Neuronal stem cell (in vitro differentiated cells): ENCODE results near the gene DHRS1.

Experiments
- DNase-seq: peaks from one replicate; pipeline ENCODE4 v3.0.0-alpha.2; 2013; ENCODE audit warnings: low spot score
- H2AFZ ChIP-seq: one replicate; pipeline ENCODE4 v1.6.1; 2013; ENCODE audit warnings: mild to moderate bottlenecking, low read length, inconsistent platforms
- H2AK5ac ChIP-seq: 2 replicates; pipeline ENCODE4 v1.6.1; 2013; ENCODE audit warnings: low read depth, mild to moderate bottlenecking, inconsistent platforms, low read length, moderate library complexity, mixed read lengths
- H2BK120ac ChIP-seq: 2 replicates; pipeline ENCODE4 v1.6.1; 2013; ENCODE audit warnings: low read depth, mild to moderate bottlenecking, inconsistent platforms, low read length, moderate library complexity, mixed read lengths
- H2BK12ac ChIP-seq: one replicate; pipeline ENCODE4 v1.6.1; 2013; ENCODE audit warnings: low read length, inconsistent platforms
- H2BK15ac ChIP-seq: 2 replicates; pipeline ENCODE4 v1.6.1; 2013; ENCODE audit warnings: mild to moderate bottlenecking, low read length, inconsistent platforms, mixed read lengths
- H2BK5ac ChIP-seq: one replicate; pipeline ENCODE4 v1.6.1; 2013; ENCODE audit warnings: inconsistent platforms, mild to moderate bottlenecking, low read length, moderate library complexity
- H3K14ac ChIP-seq: one replicate; pipeline ENCODE4 v1.6.1; 2013; ENCODE audit warnings: low read length, inconsistent platforms
- H3K18ac ChIP-seq: 2 replicates; pipeline ENCODE4 v1.6.1; 2013; ENCODE audit warnings: low read length, inconsistent platforms
- H3K23ac ChIP-seq: 2 replicates; pipeline ENCODE4 v1.6.1; 2013; ENCODE audit warnings: low read depth, mild to moderate bottlenecking, mixed read lengths, low read length, inconsistent platforms; ENCODE audit not compliant: poor library complexity
- H3K27ac ChIP-seq: replicated peaks from 3 replicates; pipeline ENCODE4 v1.5.1; 2013; ENCODE audit warnings: low read length, inconsistent platforms
- H3K27me3 ChIP-seq, 3 experiments: 2 replicates each; pipeline ENCODE4 v1.6.1; 2013; ENCODE audit warnings: low read length in 3 of 3, mild to moderate bottlenecking in 2 of 3, inconsistent platforms in 1 of 3, low read depth in 1 of 3, mixed read lengths in 1 of 3, moderate library complexity in 1 of 3; ENCODE audit not compliant: control insufficient read depth in 3 of 3, insufficient read depth in 3 of 3
- H3K36me3 ChIP-seq, 2 donors: replicated peaks in 1 of 2; 2 replicates each; pipeline ENCODE4 v1.6.1; 2013; ENCODE audit warnings: low read length in 2 of 2; ENCODE audit not compliant: control insufficient read depth in 2 of 2, insufficient read depth in 2 of 2
- H3K4ac ChIP-seq: 2 replicates; pipeline ENCODE4 v1.6.1; 2013; ENCODE audit warnings: inconsistent platforms, mild to moderate bottlenecking, low read length, moderate library complexity
- H3K4me1 ChIP-seq, 2 donors: 1 replicate in 1 of 2; 2 replicates in 1 of 2; pipeline ENCODE4 v1.6.1; 2013; ENCODE audit warnings: low read length in 2 of 2, low read depth in 1 of 2; ENCODE audit not compliant: control insufficient read depth in 2 of 2, insufficient read depth in 1 of 2
- H3K4me2 ChIP-seq: one replicate; pipeline ENCODE4 v1.6.1; 2013; ENCODE audit warnings: mild to moderate bottlenecking, low read length, inconsistent platforms; ENCODE audit not compliant: insufficient read depth, poor library complexity, severe bottlenecking
- H3K4me3 ChIP-seq, 2 donors: 2 replicates each; pipeline ENCODE4 v1.5.1; 2013; ENCODE audit warnings: low read length in 2 of 2, mild to moderate bottlenecking in 2 of 2, inconsistent platforms in 1 of 2, moderate library complexity in 1 of 2
- H3K79me1 ChIP-seq: one replicate; pipeline ENCODE4 v1.6.1; 2013; ENCODE audit warnings: low read depth, mild to moderate bottlenecking, inconsistent platforms, low read length, moderate library complexity
- H3K9ac ChIP-seq: one replicate; pipeline ENCODE4 v1.6.1; 2013; ENCODE audit warnings: mild to moderate bottlenecking, low read depth, low read length, inconsistent platforms; ENCODE audit not compliant: poor library complexity
- H3K9me3 ChIP-seq, 2 donors: replicated peaks in 1 of 2; 2 replicates each; pipeline versions ENCODE3 to v1.6.1; 2013; ENCODE audit warnings: low read length in 2 of 2, mild to moderate bottlenecking in 2 of 2, inconsistent platforms in 1 of 2, low read depth in 1 of 2, mixed read lengths in 1 of 2, moderate library complexity in 1 of 2; ENCODE audit not compliant: control insufficient read depth in 2 of 2, insufficient read depth in 1 of 2
- H4K8ac ChIP-seq: one replicate; pipeline ENCODE4 v1.6.1; 2013; ENCODE audit warnings: low read depth, mild to moderate bottlenecking, inconsistent platforms, low read length, moderate library complexity
- H4K91ac ChIP-seq: one replicate; pipeline ENCODE4 v1.6.1; 2013; ENCODE audit warnings: low read length, low read depth, mild to moderate bottlenecking, inconsistent platforms; ENCODE audit not compliant: poor library complexity
- whole genome bisulfite sequencing, 2 donors: extraction: QIAGEN DNeasy Blood & Tissue Kit; methylation state at CpG; one replicate each; pipeline ENCODE4 v1.1.7; 2013; ENCODE audit warnings: missing lambda C conversion rate in 2 of 2, mixed read lengths in 1 of 2; ENCODE audit not compliant: insufficient read length in 2 of 2, insufficient replicate concordance in 1 of 2; ENCODE audit errors: extremely low coverage in 2 of 2; 5-methylcytosine and 5-hydroxymethylcytosine counted together

DHRS1 gene

DNA sequence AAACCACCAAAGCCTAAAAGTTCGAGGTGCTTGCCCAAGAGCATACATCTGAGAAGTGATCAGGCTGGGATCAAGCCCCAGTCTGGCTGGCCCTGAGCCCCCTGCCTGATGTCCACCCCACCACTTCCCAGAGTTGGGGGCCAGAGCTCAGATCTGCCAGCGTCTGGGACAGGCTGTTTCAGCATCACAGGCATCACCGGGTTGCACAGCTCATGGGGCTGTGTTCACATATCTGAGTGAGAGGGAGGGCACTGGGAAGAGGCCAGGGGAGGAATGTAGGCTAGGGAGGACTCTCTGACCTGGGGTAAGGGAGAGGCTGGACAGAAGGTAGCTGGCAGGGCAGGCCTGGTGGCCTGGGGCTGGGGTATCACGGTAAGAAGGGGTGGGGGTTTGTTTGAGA is 42.6 kb downstream of the DHRS1 start:
- no peaks in the 10 kb centered on the region for H3K27me3 ChIP-seq
- no peak overlapping the region for H3K27ac ChIP-seq
- H3K23ac ChIP-seq, result no peak overlapping the region
- peaks cover 1% of the 10 kb centered on the region for H3K79me1 ChIP-seq
- no peak overlapping the region for H3K4me3 ChIP-seq
- no peak overlapping the region for H2AK5ac ChIP-seq
- no peak for DNase-seq
- no peaks in the 10 kb centered on the region for H3K9me3 ChIP-seq
- H2AFZ ChIP-seq, result no peak overlapping the region
- no CpG with 5 or more reads among the region's 4 CpGs for WGBS, 2 donors
- H2BK15ac ChIP-seq, result no peak overlapping the region
- no peak overlapping the region for H2BK120ac ChIP-seq
- H3K18ac ChIP-seq, result no peak overlapping the region
- H3K9ac ChIP-seq, result no peak overlapping the region
- no peaks in the 10 kb centered on the region for H3K36me3 ChIP-seq
- no peak overlapping the region for H3K14ac ChIP-seq
- H3K4ac ChIP-seq, result no peak overlapping the region
- no peaks in the 10 kb centered on the region for H3K4me1 ChIP-seq
- H4K8ac ChIP-seq, result no peak overlapping the region
- no peak overlapping the region for H4K91ac ChIP-seq
- no peak overlapping the region for H3K4me2 ChIP-seq
- H2BK5ac ChIP-seq, result no peak overlapping the region
- no peak overlapping the region for H2BK12ac ChIP-seq

GRCh38 chr14:24255931-24256711 is 43.5 kb downstream of the DHRS1 start:
- Histone ChIP-seq H4K8ac (no peak overlapping the region), H4K91ac (no peak overlapping the region), H3K9ac (no peak overlapping the region), H3K4me3 (no peak overlapping the region), H3K27ac (no peak overlapping the region), H3K27me3 (no peaks in the 10 kb centered on the region), H2AFZ (no peak overlapping the region), H3K23ac (peak overlapping the region; percentile 23), H3K14ac (no peak overlapping the region), H3K4me2 (no peak overlapping the region), H3K79me1 (peaks cover 1% of the 10 kb centered on the region), H2AK5ac (no peak overlapping the region), H2BK12ac (no peak overlapping the region), H3K4me1 (no peaks in the 10 kb centered on the region), H3K18ac (no peak overlapping the region), H2BK120ac (no peak overlapping the region), H3K9me3 (no peaks in the 10 kb centered on the region), H3K36me3 (no peaks in the 10 kb centered on the region), H2BK5ac (no peak overlapping the region), H2BK15ac (no peak overlapping the region), H3K4ac (no peak overlapping the region)
- no CpG with 5 or more reads among the region's 12 CpGs for WGBS, 2 donors
- DNase-seq, result no peak

DNA sequence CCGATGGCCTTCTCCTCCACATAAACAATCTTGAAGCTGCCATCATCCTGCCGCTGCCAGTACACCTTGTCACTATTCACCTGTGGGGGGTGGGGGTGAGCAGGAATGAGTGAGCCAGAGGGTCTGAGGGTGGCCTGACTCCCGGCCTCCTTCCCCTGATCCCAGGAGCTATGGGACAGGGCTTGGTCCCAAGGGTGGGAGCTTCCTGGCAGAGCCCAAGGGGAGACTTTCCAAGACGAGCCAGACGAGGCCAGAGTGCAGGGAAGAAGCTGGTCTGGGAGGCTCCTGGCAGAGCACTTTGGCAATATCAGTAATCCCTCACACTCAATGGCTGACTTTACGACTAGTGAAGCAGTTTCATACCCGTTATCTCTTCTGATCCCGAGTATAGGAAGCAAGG is 44.1 kb downstream of the DHRS1 start:
- H3K27me3 ChIP-seq, result no peaks in the 10 kb centered on the region
- H3K4ac ChIP-seq, result no peak overlapping the region
- no peak overlapping the region for H2BK120ac ChIP-seq
- H3K4me2 ChIP-seq, result no peak overlapping the region
- no peak overlapping the region for H3K14ac ChIP-seq
- H2AK5ac ChIP-seq, result no peak overlapping the region
- H2BK15ac ChIP-seq, result no peak overlapping the region
- H2AFZ ChIP-seq, result no peak overlapping the region
- no peak for DNase-seq
- no peak overlapping the region for H3K18ac ChIP-seq
- no peak overlapping the region for H3K23ac ChIP-seq
- WGBS, 2 donors, result no CpG with 5 or more reads among the region's 8 CpGs
- peak overlapping the region; percentile 57 for H2BK5ac ChIP-seq
- H3K9ac ChIP-seq, result no peak overlapping the region
- no peaks in the 10 kb centered on the region for H3K36me3 ChIP-seq
- H2BK12ac ChIP-seq, result no peak overlapping the region
- peak overlapping the region; percentile 79 for H4K91ac ChIP-seq
- H3K9me3 ChIP-seq, result no peaks in the 10 kb centered on the region
- H3K27ac ChIP-seq, result no peak overlapping the region
- peaks cover 1% of the 10 kb centered on the region for H3K79me1 ChIP-seq
- H3K4me3 ChIP-seq, result no peak overlapping the region
- no peaks in the 10 kb centered on the region for H3K4me1 ChIP-seq
- H4K8ac ChIP-seq, result no peak overlapping the region

DNA sequence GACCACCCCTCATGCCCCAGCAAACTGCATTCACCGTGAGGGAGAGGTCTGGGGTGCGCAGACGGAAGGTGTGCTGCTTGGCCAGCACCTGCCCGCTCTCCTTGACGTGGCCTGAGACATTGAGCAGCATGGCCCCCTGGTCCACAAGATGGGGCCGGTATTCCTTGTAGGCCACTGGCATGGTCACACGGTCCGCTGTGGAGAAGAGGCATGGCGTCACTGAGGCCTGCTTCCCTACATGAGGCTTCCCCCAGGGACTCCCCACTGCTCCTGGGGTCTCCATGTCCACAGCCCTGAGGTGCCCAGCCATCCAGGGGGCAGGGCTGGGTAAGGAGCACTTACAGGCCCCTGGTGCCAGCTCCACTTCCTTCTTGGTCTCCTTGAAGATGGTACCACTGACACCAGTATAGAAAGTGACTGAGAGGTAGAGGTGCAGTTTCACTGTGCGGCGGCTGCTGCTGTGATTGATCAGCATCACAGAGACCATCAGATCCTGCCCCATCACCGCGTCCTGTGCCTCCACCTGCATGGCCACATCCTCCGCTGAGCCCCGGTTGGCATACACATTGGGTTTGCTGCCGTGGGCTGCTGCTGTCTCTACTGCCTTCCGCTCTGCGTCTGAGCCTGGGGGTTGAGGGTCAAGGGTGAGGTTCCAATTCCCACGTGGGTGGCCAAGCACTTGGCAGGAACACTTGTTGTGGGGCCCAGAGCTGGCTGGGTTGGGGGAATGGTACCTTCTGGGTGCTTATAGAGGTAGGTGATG is 44.8 kb downstream of the DHRS1 start:
- Histone ChIP-seq H2BK15ac (peak overlapping the region; percentile 34), H3K4ac (peak overlapping the region; percentile 12), H3K36me3 (no peaks in the 10 kb centered on the region), H3K18ac (no peak overlapping the region), H3K27ac (no peak overlapping the region), H3K9ac (peak overlapping the region; percentile 3), H3K9me3 (no peaks in the 10 kb centered on the region), H2AK5ac (no peak overlapping the region), H2BK120ac (no peak overlapping the region), H3K4me1 (no peaks in the 10 kb centered on the region), H4K8ac (peak overlapping the region; percentile 26), H3K23ac (peak overlapping the region; percentile 90), H3K4me3 (no peak overlapping the region), H3K4me2 (no peak overlapping the region), H2BK12ac (no peak overlapping the region), H3K27me3 (no peaks in the 10 kb centered on the region), H3K79me1 (peaks cover 1% of the 10 kb centered on the region), H2BK5ac (peak overlapping the region; percentile 57), H3K14ac (no peak overlapping the region), H4K91ac (peak overlapping the region; percentile 79), H2AFZ (no peak overlapping the region)
- DNase-seq, result no peak
- WGBS, 2 donors, result no CpG with 5 or more reads among the region's 19 CpGs
